Mucosa of gallbladder (tissue), 1 donor: ENCODE data around the gene STEEP1. TPM values are rescaled to one million over a fixed set of nuclear protein-coding genes. Genes with fewer than 3 reads are reported as not detected.

ENCODE experiments used
- DNase-seq: peaks from one replicate; pipeline ENCODE4 v3.0.0-alpha.2; 2020; ENCODE audit warnings: low spot score
- total RNA-seq: library from RNA; stranded (reverse); gene quantifications from one replicate; pipeline ENCODE4 v1.2.1, GENCODE V29; 2021
- donor health status: DM: no; HTN: no; CAD: no.

STEEP1 gene
- total RNA-seq, 1 donor from 2014 or later: 18.4 TPM

GRCh38 chrX:119488749-119489148 lies 76.5 kb downstream of the STEEP1 start:
- peak; percentile 49 for DNase-seq

Other genes starting within 250 kb of the STEEP1 start
- 4.3 TPM for gene SLC25A43, start 166.1 kb downstream of the STEEP1 start, total RNA-seq
- gene SLC25A5, start 97.0 kb downstream of the STEEP1 start, total RNA-seq: 257 TPM
- gene UBE2A, start 9.2 kb upstream of the STEEP1 start, total RNA-seq: 49.5 TPM
- gene NKRF, start 41.0 kb upstream of the STEEP1 start, total RNA-seq: 8.3 TPM
- 36.3 TPM for gene SEPTIN6, start 127.8 kb upstream of the STEEP1 start, total RNA-seq
- gene SOWAHD, start 193.2 kb upstream of the STEEP1 start, total RNA-seq: 4.7 TPM
- 917 TPM for gene RPL39, start 226.2 kb upstream of the STEEP1 start, total RNA-seq